ENCODE data around the gene AMOTL2.

Gene AMOTL2

DNA sequence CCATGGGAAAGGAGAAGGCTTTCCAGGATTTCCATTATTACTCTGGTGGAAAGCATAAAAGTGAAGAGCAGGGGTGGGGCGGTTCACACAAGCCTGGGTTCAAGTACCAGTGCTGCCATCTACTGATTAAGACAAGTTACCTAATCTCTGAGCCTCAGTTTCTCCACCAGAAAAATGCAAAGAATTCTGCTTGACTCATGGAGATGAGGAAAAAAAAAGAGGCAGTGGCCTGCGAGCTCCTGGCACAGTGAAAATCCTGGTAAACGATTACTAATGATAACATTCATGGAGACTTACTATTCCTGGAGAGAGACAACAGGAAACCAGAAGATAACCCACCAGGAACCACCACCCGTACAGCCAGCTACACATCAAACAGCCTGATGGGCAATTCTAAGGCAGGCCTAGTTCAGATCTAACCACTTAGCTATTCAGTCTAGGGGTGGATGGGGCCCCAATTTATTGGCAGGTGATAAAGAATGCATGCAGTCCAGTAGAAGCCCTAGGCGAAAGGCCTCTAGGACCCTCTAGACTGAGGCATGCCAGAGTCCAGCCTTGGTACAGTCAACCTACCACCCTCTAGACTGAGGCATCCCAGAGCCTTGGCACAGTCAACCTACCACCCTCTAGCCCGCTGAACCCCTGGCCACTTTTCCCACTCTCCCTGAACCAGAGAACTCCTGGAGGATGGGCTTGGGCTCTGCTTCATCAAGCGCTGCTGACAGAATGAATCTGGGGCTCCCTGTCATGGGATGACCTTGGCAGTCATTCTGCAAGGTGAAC lies 2.5 kb downstream of the AMOTL2 start:
- TF ChIP-seq, protein P1, sequence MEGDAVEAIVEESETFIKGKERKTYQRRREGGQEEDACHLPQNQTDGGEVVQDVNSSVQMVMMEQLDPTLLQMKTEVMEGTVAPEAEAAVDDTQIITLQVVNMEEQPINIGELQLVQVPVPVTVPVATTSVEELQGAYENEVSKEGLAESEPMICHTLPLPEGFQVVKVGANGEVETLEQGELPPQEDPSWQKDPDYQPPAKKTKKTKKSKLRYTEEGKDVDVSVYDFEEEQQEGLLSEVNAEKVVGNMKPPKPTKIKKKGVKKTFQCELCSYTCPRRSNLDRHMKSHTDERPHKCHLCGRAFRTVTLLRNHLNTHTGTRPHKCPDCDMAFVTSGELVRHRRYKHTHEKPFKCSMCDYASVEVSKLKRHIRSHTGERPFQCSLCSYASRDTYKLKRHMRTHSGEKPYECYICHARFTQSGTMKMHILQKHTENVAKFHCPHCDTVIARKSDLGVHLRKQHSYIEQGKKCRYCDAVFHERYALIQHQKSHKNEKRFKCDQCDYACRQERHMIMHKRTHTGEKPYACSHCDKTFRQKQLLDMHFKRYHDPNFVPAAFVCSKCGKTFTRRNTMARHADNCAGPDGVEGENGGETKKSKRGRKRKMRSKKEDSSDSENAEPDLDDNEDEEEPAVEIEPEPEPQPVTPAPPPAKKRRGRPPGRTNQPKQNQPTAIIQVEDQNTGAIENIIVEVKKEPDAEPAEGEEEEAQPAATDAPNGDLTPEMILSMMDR (IDR thresholded peaks at IDR 0.05; ENCODE audit: borderline replicate concordance, insufficient read depth, low read depth, low read length) = no peak
- no peak overlapping the region for H3K4me3 ChIP-seq (ENCODE audit: low read depth, low read length)

DNA sequence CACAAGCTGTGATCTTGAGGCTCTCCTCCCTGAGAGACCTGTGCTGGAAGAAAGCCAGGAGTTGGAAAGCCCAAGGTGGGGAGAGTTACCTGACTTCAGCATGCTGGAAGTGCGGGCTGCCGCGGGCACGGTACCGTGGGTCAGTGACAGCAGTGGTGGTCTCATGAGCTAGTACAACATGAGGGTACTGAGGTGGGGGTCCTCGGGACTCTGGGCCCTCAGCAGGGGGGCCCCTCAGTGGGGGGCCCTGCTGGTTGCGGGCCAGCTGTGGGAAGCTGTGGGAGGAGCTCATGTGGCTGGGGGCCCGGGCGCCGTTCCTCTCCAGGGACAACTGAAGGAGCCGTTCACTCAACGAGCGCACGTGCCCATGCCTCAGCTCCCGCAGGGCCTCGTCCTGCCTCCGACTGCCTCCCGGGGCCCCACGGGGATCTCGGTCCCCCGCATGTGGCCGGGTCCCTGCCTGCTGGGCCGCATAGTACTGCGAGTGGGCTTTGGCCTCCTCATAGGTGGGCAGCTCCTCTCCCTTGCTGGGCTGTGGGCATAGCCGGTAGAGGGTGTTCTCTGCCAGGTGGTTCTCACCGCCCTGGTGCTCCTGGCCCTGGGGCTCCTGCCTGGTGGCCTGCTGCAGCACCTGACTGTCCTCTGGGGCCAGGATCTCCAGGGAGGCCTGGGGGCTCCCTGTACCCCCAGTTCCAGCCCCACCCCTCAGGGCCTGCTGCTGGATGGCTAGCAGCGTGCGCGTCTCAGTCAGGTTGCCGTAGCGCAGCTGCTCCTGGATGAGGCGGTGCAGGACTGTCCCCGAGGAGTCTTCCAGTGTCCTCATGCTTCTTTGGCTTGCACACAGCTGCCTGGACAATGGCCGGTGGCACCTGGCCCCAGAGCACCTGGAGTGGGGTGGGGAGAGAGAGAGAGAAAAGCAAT lies 3.4 kb downstream of the AMOTL2 start:
- TF ChIP-seq, protein P1 (IDR thresholded peaks at IDR 0.05; ENCODE audit: borderline replicate concordance, insufficient read depth, low read depth, low read length) = no peak
- H3K4me3 ChIP-seq (ENCODE audit: low read depth, low read length) = no peak overlapping the region

DNA sequence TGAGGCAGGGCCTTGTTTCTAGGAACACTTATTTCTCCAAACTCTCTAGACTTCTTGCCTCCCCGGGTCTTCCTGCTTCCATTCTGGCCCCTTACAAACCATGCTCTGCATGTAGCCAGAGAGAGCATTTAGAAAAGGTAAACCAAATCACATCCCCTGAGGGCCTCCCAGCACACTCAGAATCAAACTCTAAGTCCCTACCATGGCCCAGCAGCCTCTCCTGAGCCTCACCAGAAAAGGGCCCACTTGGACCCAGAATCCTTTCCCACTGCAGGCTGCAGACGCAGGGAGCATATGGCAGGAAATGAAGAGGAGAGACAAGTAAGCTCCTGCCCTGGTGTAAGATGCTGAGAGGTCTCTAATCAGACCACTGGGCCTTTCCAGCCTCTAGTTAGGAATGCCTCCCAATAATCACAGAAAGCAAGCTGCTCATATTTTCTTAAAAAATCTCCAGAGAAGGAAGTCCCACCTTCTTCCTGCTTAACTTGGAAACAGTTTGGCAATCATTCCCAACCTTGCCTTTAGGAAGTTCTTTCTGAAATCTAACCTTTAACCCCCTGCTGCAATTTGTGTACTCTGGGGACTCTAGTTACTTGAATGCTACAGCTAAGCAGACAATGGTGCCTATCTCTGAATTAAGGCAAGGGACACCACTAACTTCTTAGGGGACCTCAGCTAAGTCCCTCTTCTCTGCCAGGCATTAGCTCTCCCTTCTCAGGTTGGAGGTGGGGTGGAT lies 4.2 kb downstream of the AMOTL2 start:
- H3K4me3 ChIP-seq (ENCODE audit: low read depth, low read length) = no peak overlapping the region

DNA sequence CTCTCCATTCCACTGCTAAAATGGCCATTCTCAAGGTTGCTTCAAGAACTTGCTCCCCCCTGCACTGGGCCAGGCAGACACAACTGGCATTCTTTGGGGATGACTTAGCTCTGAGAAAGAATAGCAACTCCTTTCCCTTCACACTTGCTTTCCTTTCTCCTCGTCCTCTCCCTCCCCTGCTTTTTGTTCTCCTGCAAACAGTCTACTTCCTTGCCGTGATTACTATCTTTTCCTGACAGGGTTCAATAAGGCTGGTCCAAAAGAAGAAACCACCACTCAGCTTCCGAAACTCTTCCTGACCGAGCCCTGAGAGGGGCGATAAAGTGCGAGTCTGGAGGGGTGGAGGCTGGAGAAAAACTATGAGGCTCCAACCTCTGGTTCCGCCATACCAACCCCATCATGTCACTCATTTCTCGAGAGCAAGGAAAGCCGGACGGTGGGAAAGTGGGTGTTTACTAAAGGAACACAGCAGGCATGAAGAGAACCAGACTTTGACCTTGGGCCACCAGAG lies 5.0 kb downstream of the AMOTL2 start:
- no peak overlapping the region for H3K4me3 ChIP-seq (ENCODE audit: low read depth, low read length)
- TF ChIP-seq, protein P1 (IDR thresholded peaks at IDR 0.05; ENCODE audit: borderline replicate concordance, insufficient read depth, low read depth, low read length) = no peak

More for the DNA sequence above, 4.2 kb downstream of the AMOTL2 start:
- TF ChIP-seq, protein P1 (IDR thresholded peaks at IDR 0.05; ENCODE audit: borderline replicate concordance, insufficient read depth, low read depth, low read length) = no peak

DNA sequence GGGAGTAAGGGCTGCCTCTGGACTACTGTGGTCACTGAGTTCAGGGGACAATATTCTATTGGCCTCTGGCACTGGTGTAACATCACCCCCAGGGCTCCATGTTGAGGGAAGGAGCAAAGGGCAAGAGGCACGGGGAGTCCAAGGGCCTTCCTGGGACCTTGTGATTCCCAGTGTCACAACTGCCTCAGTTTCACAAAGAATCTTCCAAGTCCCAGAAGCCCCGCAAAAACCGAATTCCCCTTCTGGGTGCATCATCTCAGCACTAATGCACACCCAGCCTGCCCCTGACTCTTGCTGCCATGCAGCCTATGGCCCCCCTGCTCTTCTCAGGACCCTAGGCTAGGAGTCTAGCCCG lies 5.5 kb downstream of the AMOTL2 start:
- no peak overlapping the region for H3K4me3 ChIP-seq (ENCODE audit: low read depth, low read length)
- TF ChIP-seq, protein P1 (IDR thresholded peaks at IDR 0.05; ENCODE audit: borderline replicate concordance, insufficient read depth, low read depth, low read length) = no peak

DNA sequence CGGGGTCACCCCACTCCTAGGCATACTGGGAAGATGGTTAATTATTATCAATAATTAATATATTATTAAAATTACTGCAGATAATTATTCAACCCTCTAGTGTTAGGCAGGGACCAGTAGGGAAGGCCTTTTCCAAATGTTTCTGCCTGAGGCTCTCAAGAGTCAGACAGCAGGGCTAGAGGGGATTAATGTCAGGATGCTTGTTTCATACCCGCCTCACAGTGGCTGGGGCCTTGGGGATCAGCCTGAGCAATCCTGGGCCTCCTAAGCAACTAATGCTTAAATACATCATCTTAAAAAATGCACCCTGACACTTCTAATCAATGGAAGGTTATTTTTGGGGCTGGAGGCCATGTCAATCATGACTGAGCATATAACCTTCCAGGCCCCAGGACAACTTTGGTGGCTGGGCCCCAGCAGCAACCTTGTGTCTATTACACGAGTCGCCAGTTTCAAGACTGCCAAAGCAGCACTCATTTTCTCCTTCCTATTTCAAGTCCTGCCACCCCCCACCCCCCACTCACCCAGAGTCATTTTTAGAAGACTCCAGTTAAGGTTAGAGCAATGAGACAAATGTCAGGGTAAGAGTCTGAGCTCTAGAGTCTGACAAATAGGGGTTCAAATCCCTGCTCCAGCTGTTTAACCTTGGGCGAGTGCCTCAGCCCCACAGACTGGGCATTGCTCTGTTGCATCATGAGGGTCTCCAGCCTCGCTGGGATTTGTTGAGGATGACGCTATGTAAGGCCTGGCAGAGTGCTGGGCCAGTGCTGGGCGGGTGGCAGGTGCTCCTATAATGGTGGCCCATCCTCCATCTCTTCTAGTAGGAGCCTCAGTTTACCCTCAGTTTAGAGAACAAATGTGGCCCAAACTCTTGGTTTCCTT lies 6.1 kb downstream of the AMOTL2 start:
- no peak overlapping the region for H3K4me3 ChIP-seq (ENCODE audit: low read depth, low read length)
- TF ChIP-seq, protein P1 (IDR thresholded peaks at IDR 0.05; ENCODE audit: borderline replicate concordance, insufficient read depth, low read depth, low read length) = no peak
